ENCODE results near the gene HPS3. TPM values are rescaled to one million over a fixed set of nuclear protein-coding genes. Genes with fewer than 3 reads are reported as not detected.

Gene HPS3
- total and polyA plus RNA-seq, 2 of the 4 experiments (the other 2 are of a cell fraction), result 15.2 to 24.2 TPM

GRCh38 chr3:149089395-149089794 is 40.0 kb upstream of the HPS3 start:
- intact Hi-C loops (cut with micrococcal nuclease), result no loop called here
- Histone ChIP-seq H3K18ac (ENCODE audit: low read depth, low read length) (no peak overlapping the region), H3K4me3 (ENCODE audit: insufficient read depth, low read depth, low read length) (no peak overlapping the region), H4K5ac (ENCODE audit: low read depth, low read length) (no peak overlapping the region), H3K27ac (ENCODE audit: insufficient read depth, low read length) (no peak overlapping the region), H3K9ac (ENCODE audit: low read depth, low read length) (no peak overlapping the region), H2AK5ac (ENCODE audit: low read depth, low read length) (no peak overlapping the region), H3K9me3 (ENCODE audit: control insufficient read depth, insufficient read depth, low read length) (no peaks in the 10 kb centered on the region), H3K4ac (ENCODE audit: low read depth, low read length) (no peak overlapping the region), H4K8ac (ENCODE audit: low read depth in 2 of 2, low read length in 2 of 2) (no peak overlapping the region), H3K27me3 (ENCODE audit: control insufficient read depth, insufficient read depth, low read length) (no peaks in the 10 kb centered on the region), H3K23ac (ENCODE audit: low read depth, low read length) (no peak overlapping the region), H4K91ac (ENCODE audit: insufficient read depth, low read depth, low read length) (no peak overlapping the region), H2BK5ac (ENCODE audit: low read depth, low read length, poor library complexity, severe bottlenecking) (no peak overlapping the region), H2BK15ac (ENCODE audit: low read depth, low read length) (no peak overlapping the region), H2BK20ac (ENCODE audit: low read depth, low read length) (no peak overlapping the region), H3K4me2 (ENCODE audit: low read depth, low read length) (no peak overlapping the region), H2AK9ac (replicated peaks; ENCODE audit: low read depth, low read length, poor library complexity) (no peak overlapping the region), H3K36me3 (ENCODE audit: control insufficient read depth, insufficient read depth, low read length) (peaks cover under 1% of the 10 kb centered on the region; the same call in 1 of the 2 replicates), H3K56ac (ENCODE audit: extremely low read depth, insufficient read depth, low read length) (no peak overlapping the region), H2BK120ac (ENCODE audit: low read depth, low read length) (no peak overlapping the region), H3K79me1 (ENCODE audit: low read depth in 1 of 2, low read length in 2 of 2) (peaks cover 11 to 19% of the 10 kb centered on the region in 2 experiments), H3K14ac (replicated peaks; ENCODE audit: low read depth, low read length) (no peak overlapping the region), H3K4me1 (ENCODE audit: control insufficient read depth, insufficient read depth, low read length) (no peaks in the 10 kb centered on the region), H3K9me1 (ENCODE audit: insufficient read depth, low read length) (no peaks in the 10 kb centered on the region), H2AFZ (replicated peaks; ENCODE audit: low read length, poor library complexity) (no peak overlapping the region), H4K20me1 (ENCODE audit: insufficient read depth, low read length) (no peaks in the 10 kb centered on the region)
- POLR2A ChIA-PET (ENCODE audit: unreplicated experiment), result no interaction called here
- TF ChIP-seq MXI1 (IDR thresholded peaks at IDR 0.05; ENCODE audit: borderline replicate concordance, low read depth, low read length) (no peak), CHD1 (IDR thresholded peaks at IDR 0.05; ENCODE audit: low read depth, low read length) (no peak), RFX5 (IDR thresholded peaks at IDR 0.05; ENCODE audit: low read depth, low read length) (no peak), CTCF (conservative IDR thresholded peaks at IDR 0.05; ENCODE audit: low read depth, low read length) (no peak), MAFK (IDR thresholded peaks at IDR 0.05; ENCODE audit: low read depth, low read length) (no peak), FOS (IDR thresholded peaks at IDR 0.05; ENCODE audit: low read depth, low read length) (no peak), CEBPB (IDR thresholded peaks at IDR 0.05; ENCODE audit: low read depth, low read length) (no peak), BHLHE40 (IDR thresholded peaks at IDR 0.05; ENCODE audit: low read depth, low read length) (no peak), ELK1 (IDR thresholded peaks at IDR 0.05; ENCODE audit: borderline replicate concordance, low read depth, low read length) (no peak), MAZ (IDR thresholded peaks at IDR 0.05; ENCODE audit: borderline replicate concordance, low read depth, low read length) (no peak), RAD21 (IDR thresholded peaks at IDR 0.05; ENCODE audit: low read length) (no peak), USF2 (IDR thresholded peaks at IDR 0.05; ENCODE audit: low read depth, low read length) (no peak), NFE2L2 (IDR thresholded peaks at IDR 0.05; ENCODE audit: low read depth, low read length) (no peak), POLR2A (IDR thresholded peaks at IDR 0.05; ENCODE audit: low read depth, low read length) (no peak), RCOR1 (IDR thresholded peaks at IDR 0.05; ENCODE audit: insufficient replicate concordance, low read length) (no peak), SMC3 (IDR thresholded peaks at IDR 0.05; ENCODE audit: low read depth, low read length) (no peak)
- BruUV-seq (replicated peaks), result no TSS peak
- DNase-seq (no peak), ATAC-seq (ENCODE audit: low read depth) (no peak)
- CTCF ChIA-PET, result interaction anchor here (0.6 kb wide), 1 partner anchor 283 kb away, joined by 3 read pairs; no protein-coding TSS in a partner anchor
- dilution Hi-C loops (cut with HindIII; ENCODE audit: low sequenced_read_pairs, unreplicated experiment), result no loop called here
- 90% methylated on average over 2 of the region's 3 CpGs; no CpG with 5 or more reads in 1 of the 2 experiments for WGBS, 2 experiments (ENCODE audit: extremely low coverage in 2 of 2, insufficient read length in 1 of 2)
- in situ Hi-C loops (cut with MboI; ENCODE audit: low sequenced_read_pairs), result no loop called here

Measured in IMR-90 (cell line).